ENCODE measurements around the gene ATF2.

ATF2 gene

DNA sequence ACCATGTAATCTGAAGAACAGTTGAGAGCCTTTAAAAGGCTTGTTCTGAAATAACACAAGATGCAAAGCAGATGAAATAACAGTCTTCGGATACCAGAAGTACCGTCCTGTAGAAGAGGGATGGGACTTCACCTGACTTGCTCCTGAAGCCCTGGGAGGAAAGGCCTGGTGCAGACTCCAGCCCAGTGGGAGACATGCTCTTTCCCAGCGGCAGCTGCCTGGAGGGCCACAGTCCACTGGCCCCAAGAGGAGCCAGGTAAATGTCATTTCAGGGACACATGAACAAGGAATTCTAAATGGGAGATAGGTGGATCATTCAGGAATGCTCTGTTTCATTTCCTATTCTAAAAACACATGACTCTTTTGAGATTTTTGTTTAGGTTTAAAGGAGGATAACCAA lies 140.2 kb downstream of the ATF2 start:
- no peak for DNase-seq

DNA sequence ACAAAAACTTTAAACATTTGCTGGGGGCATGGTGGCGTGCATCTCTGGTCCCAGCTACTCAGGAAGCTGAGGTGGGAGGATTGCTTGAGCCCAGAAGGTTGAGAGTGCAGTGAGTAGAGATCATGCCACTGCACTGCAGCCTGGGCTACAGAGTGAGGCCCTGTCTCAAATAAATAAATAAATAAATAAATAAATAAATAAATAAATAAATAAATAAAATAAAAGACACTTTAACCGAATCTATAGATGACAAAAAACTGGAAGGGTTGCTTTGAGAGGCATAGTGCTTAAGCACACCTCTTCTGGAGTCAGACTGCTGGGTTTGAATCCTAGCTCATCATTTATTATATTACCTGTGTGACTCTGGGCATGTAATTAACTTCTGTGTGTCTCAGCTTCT lies 141.6 kb downstream of the ATF2 start:
- DNase-seq: no peak

DNA sequence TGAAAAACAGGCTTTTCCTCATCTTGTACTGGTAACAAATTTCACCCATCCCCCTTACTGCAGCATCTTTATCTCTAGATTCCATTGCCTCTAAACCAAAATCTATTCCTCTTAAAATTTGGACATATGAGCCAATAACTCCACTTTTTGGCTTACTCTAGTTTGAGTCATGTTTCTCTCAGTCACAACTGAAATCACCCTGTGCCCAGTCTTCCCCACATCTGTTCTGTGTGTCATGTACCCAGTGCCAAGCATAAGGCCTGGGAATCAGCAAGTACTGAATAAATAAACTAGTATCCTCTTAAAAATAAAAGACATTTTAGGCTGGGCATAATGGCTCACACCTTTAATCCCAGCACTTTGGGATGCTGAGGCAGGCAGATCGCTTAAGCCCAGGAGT lies 142.1 kb downstream of the ATF2 start:
- no peak for DNase-seq

DNA sequence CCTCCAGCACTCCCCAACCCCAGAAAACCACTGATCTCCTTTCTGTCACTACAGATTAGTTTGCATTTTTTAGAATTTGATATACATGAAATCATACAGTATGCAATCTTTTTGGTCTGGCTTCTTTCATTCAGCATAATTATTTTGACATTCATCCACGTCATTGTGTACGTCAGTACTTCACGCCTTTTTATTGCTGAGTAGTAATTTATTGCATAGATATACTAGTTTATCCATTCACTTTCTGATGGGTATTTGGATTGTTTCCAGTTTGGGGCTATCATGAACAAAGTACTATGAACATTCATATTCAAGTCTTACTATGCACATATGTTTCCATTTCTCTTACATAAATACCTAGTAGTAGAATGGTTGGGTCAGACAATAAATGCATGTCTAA lies 142.8 kb downstream of the ATF2 start:
- DNase-seq: no peak

DNA sequence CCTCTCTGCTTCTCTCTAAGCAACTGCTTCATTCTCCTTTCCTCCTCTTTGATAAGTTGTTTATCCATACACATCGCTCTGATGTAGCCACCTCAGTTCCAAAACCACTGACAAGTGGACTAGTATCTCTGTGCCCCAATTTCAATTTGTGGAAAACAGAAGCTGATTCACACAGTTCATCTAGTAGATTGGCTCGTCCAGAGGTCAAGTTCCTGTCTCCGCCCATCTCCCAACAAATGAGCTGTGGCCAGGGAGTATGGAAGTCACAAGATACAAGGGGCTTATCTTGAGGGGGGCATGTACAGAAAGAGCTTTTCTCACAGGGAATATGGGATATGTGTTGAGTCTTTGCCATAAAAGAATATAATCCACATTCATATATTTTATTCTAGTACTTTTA lies 145.1 kb downstream of the ATF2 start:
- DNase-seq: no peak
